Keratinocyte (primary cell): ENCODE data around the gene ZNF316. TPM values are rescaled to one million over a fixed set of nuclear protein-coding genes. Genes with fewer than 3 reads are reported as not detected.

Experiments used
- DNase-seq: peaks from one replicate; pipeline ENCODE4 v3.0.0-alpha.2; 2011; ENCODE audit warnings: low read depth, missing footprints, low spot score
- FAIRE-seq: peaks from 2 replicates; lab custom pipeline; 2011; peaks lifted over from hg19 to GRCh38; lab: Jason Lieb, UNC
- H2AFZ ChIP-seq: 2 replicates; pipeline ENCODE4 v1.6.0; 2012; ENCODE audit warnings: low read length, control low read depth, inconsistent platforms; ENCODE audit not compliant: control insufficient read depth
- H3K27ac ChIP-seq: 2 replicates; pipeline ENCODE4 v1.5.1; 2011; ENCODE audit warnings: low read length; ENCODE audit not compliant: control insufficient read depth, insufficient read depth
- H3K27me3 ChIP-seq: 3 replicates; pipeline ENCODE4 v1.6.0; 2011; ENCODE audit warnings: low read length; ENCODE audit not compliant: control insufficient read depth, insufficient read depth; ENCODE audit errors: extremely low read depth
- H3K36me3 ChIP-seq, 2 experiments: 2 replicates in 1 of 2; 3 replicates in 1 of 2; pipeline ENCODE4 v1.5.1; 2011; ENCODE audit warnings: low read length in 2 of 2, mild to moderate bottlenecking in 1 of 2; ENCODE audit not compliant: control insufficient read depth in 2 of 2, insufficient read depth in 2 of 2; ENCODE audit errors: extremely low read depth in 1 of 2
- H3K4me1 ChIP-seq: 3 replicates; pipeline ENCODE4 v1.5.1; 2011; ENCODE audit warnings: low read length; ENCODE audit not compliant: control insufficient read depth, insufficient read depth; ENCODE audit errors: extremely low read depth
- H3K4me2 ChIP-seq: 3 replicates; pipeline ENCODE4 v1.6.0; 2011; ENCODE audit warnings: low read depth, low read length; ENCODE audit not compliant: control insufficient read depth, insufficient read depth; ENCODE audit errors: extremely low read depth
- H3K4me3 ChIP-seq, 3 experiments: fragments of 200-600 bp in 1 of 3; sonication (generic) in 1 of 3; 2 replicates in 2 of 3; 3 replicates in 1 of 3; pipeline ENCODE4 v1.5.1; 2011 to 2016; ENCODE audit warnings: low read length in 3 of 3, mild to moderate bottlenecking in 3 of 3, control low read depth in 2 of 3, inconsistent platforms in 1 of 3, low read depth in 1 of 3, mixed read lengths in 1 of 3, mixed run types in 1 of 3, moderate library complexity in 1 of 3; ENCODE audit not compliant: control insufficient read depth in 2 of 3, insufficient read depth in 2 of 3; ENCODE audit errors: extremely low read depth in 1 of 3
- H3K79me2 ChIP-seq: 2 replicates; pipeline ENCODE4 v1.6.0; 2012; ENCODE audit warnings: low read length; ENCODE audit not compliant: control insufficient read depth, insufficient read depth
- H3K9ac ChIP-seq: 3 replicates; pipeline ENCODE4 v1.6.0; 2011; ENCODE audit warnings: low read length; ENCODE audit not compliant: control insufficient read depth, insufficient read depth; ENCODE audit errors: extremely low read depth
- H3K9me1 ChIP-seq: 3 replicates; pipeline ENCODE4 v1.6.0; 2011; ENCODE audit warnings: low read length; ENCODE audit not compliant: control insufficient read depth, insufficient read depth; ENCODE audit errors: extremely low read depth
- H3K9me3 ChIP-seq: 2 replicates; pipeline ENCODE4 v1.5.1; 2012; ENCODE audit warnings: low read depth, low read length; ENCODE audit not compliant: control insufficient read depth
- H4K20me1 ChIP-seq: 3 replicates; pipeline ENCODE4 v1.6.0; 2011; ENCODE audit warnings: low read length; ENCODE audit not compliant: control insufficient read depth, insufficient read depth; ENCODE audit errors: extremely low read depth
- EZH2 ChIP-seq: IDR thresholded peaks from one replicate; pipeline ENCODE4 v1.6.1; 2012; ENCODE audit warnings: inconsistent platforms, mild to moderate bottlenecking, low read length, moderate library complexity
- dilution Hi-C: fragments of 300-500 bp; cut with MboI; formaldehyde crosslinking; loops from one replicate; pipeline ENCODE4 v1.7.0; 2020; ENCODE audit warnings: low sequenced_read_pairs; ENCODE audit not compliant: extremely low pct_ligation_motif_present
- polyA plus RNA-seq, 5 experiments: library from polyadenylated mRNA; depleted of rRNA in 3 of 5; stranded (reverse) in 3 of 5; stranded (forward) in 1 of 5; unstranded in 1 of 5; fragments of >200 nt; gene quantifications; 1 replicate in 1 of 5; 2 replicates in 3 of 5; 3 replicates in 1 of 5; pipeline versions ENCODE4 v1.2.1 to v1.2.3, GENCODE V29; 2011 to 2012; ENCODE audit warnings: missing spikeins in 2 of 5, low read depth in 1 of 5, low replicate concordance in 1 of 5
- TF ChIP-seq, protein P1 (sequence below), 3 experiments: IDR thresholded peaks in 1 of 3; conservative IDR thresholded peaks in 1 of 3; optimal IDR thresholded peaks in 1 of 3; 2 replicates in 2 of 3; 3 replicates in 1 of 3; pipeline versions ENCODE3 to v1.5.1; 2011; ENCODE audit warnings: low read length in 3 of 3, mild to moderate bottlenecking in 3 of 3, moderate library complexity in 2 of 3, control low read depth in 1 of 3, inconsistent platforms in 1 of 3; ENCODE audit not compliant: insufficient read depth in 2 of 3; ENCODE audit errors: extremely low read depth in 1 of 3

Gene ZNF316
- polyA plus RNA-seq, 1 donor (not counting 4 experiments of a cell fraction or from before 2014, with no cell fraction given), result 5.1 TPM

- Histone ChIP-seq H3K9me1 (no peaks in the 10 kb centered on the region), H3K4me1 (no peaks in the 10 kb centered on the region), H3K79me2 (no peaks in the 10 kb centered on the region), H2AFZ (no peak overlapping the region), H3K4me3 (no peak overlapping the region), H4K20me1 (no peaks in the 10 kb centered on the region), H3K9me3 (no peaks in the 10 kb centered on the region), H3K27me3 (no peaks in the 10 kb centered on the region), H3K36me3 (peaks cover 4 to 8% of the 10 kb centered on the region in 2 experiments), H3K4me2 (no peak overlapping the region), H3K9ac (no peak overlapping the region), H3K27ac (no peak overlapping the region)
- no peak for TF ChIP-seq EZH2
- TF ChIP-seq, protein P1, sequence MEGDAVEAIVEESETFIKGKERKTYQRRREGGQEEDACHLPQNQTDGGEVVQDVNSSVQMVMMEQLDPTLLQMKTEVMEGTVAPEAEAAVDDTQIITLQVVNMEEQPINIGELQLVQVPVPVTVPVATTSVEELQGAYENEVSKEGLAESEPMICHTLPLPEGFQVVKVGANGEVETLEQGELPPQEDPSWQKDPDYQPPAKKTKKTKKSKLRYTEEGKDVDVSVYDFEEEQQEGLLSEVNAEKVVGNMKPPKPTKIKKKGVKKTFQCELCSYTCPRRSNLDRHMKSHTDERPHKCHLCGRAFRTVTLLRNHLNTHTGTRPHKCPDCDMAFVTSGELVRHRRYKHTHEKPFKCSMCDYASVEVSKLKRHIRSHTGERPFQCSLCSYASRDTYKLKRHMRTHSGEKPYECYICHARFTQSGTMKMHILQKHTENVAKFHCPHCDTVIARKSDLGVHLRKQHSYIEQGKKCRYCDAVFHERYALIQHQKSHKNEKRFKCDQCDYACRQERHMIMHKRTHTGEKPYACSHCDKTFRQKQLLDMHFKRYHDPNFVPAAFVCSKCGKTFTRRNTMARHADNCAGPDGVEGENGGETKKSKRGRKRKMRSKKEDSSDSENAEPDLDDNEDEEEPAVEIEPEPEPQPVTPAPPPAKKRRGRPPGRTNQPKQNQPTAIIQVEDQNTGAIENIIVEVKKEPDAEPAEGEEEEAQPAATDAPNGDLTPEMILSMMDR (optimal IDR thresholded peaks at IDR 0.05 in 1 of 3, IDR thresholded peaks at IDR 0.05 in 1 of 3, conservative IDR thresholded peaks at IDR 0.05 in 1 of 3; ENCODE audit: extremely low read depth in 1 of 3, insufficient read depth in 2 of 3, low read length in 3 of 3), result no peak
- FAIRE-seq, result no peak
- DNase-seq, result no peak
- dilution Hi-C loops, result no loop called here
Observed at GRCh38 chr7:6655636-6656385, 18.7 kb downstream of the ZNF316 start.

- Histone ChIP-seq H3K9me3 (no peaks in the 10 kb centered on the region), H3K9me1 (no peaks in the 10 kb centered on the region), H3K36me3 (peaks cover 4 to 8% of the 10 kb centered on the region in 2 experiments), H3K79me2 (no peaks in the 10 kb centered on the region), H3K4me2 (no peak overlapping the region), H3K27me3 (no peaks in the 10 kb centered on the region), H3K4me3 (no peak overlapping the region), H3K4me1 (no peaks in the 10 kb centered on the region), H3K27ac (no peak overlapping the region), H2AFZ (no peak overlapping the region), H4K20me1 (no peaks in the 10 kb centered on the region), H3K9ac (no peak overlapping the region)
- no peak for FAIRE-seq
- TF ChIP-seq, protein P1 (optimal IDR thresholded peaks at IDR 0.05 in 1 of 3, IDR thresholded peaks at IDR 0.05 in 1 of 3, conservative IDR thresholded peaks at IDR 0.05 in 1 of 3; ENCODE audit: extremely low read depth in 1 of 3, insufficient read depth in 2 of 3, low read length in 3 of 3), result no peak
- no peak for TF ChIP-seq EZH2
- DNase-seq, result no peak
- dilution Hi-C loops, result no loop called here
Observed at GRCh38 chr7:6656413-6656812, 19.3 kb downstream of the ZNF316 start.
